H1 (cell line): Measurements from ENCODE around the gene KCNH4. TPM values are rescaled to one million over a fixed set of nuclear protein-coding genes. Genes with fewer than 3 reads are reported as not detected.
A peak's percentile ranks its signal among the peaks of the same experiment; 100 is the strongest.

Source experiments
- E2F6 ChIP-seq: IDR thresholded peaks from 2 replicates; pipeline ENCODE4 v1.6.1; 2012; ENCODE audit warnings: inconsistent platforms
- MAX ChIP-seq: IDR thresholded peaks from 2 replicates; pipeline ENCODE4 v1.6.1; 2012; ENCODE audit warnings: inconsistent platforms
- YY1 ChIP-seq: IDR thresholded peaks from 2 replicates; pipeline ENCODE4 v1.6.1; 2011; ENCODE audit warnings: low read depth, mild to moderate bottlenecking, low read length
- polyA plus RNA-seq, 7 experiments: library from polyadenylated mRNA; depleted of rRNA in 3 of 7; stranded (reverse) in 5 of 7; unstranded in 2 of 7; fragments of >200 nt in 5 of 7; fragments of 200-250 nt in 2 of 7; gene quantifications; 1 replicate in 5 of 7; 2 replicates in 1 of 7; 4 replicates in 1 of 7; pipeline versions ENCODE4 v1.2.1 to v1.2.3, GENCODE V29; 2011 to 2013; ENCODE audit warnings: missing spikeins in 2 of 7, mixed read lengths in 2 of 7
- total RNA-seq: library from RNA; stranded (reverse); fragmentation: NEBNext Ultra II Directional; extraction: Animal tissue kit (Norgen Biotek cat#: 25700); gene quantifications from 2 replicates; pipeline ENCODE4 v1.2.1, GENCODE V29; 2021

KCNH4 gene
- total and polyA plus RNA-seq, 2 of the 8 experiments (the other 6 are each of a cell fraction or from before 2014, with no cell fraction given) = 0.44 to 0.47 TPM

DNA sequence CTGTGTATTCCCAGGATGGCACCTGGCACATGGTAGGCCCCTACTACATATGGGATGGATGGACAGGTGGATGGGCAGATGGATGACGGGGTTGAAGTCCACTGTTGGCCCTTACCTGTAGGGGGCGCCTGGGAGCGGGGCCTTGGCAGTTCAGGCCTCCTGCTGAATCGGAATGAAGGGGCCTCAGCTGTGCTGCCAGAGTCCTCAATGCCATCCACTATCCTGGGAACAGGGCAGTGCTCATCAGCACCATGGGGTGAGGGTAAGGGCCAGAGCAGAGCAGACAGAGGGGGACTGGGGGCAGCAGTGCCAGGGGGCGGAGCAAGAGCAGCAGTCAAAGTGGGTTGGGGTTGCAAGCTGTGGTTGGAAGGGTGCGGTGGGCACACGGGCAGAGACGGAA, 17.8 kb downstream of the KCNH4 start (continued):
- TF ChIP-seq MAX (peak; percentile 53; the same call in 1 of the 2 replicates), YY1 (peak; percentile 59; the same call in 1 of the 2 replicates), E2F6 (no peak)
- TF ChIP-seq, all 59 proteins: peak for 8
